Mucosa of stomach (tissue), 1 donor: ENCODE results near the gene ST6GALNAC4.

Experiments used
- H3K27me3 ChIP-seq: one replicate; pipeline ENCODE4 v1.7.0; 2013; ENCODE audit warnings: mild to moderate bottlenecking, low read length; ENCODE audit not compliant: control insufficient read depth, insufficient read depth
- H3K36me3 ChIP-seq: one replicate; pipeline ENCODE4 v1.7.0; 2013; ENCODE audit warnings: low read length; ENCODE audit not compliant: control insufficient read depth, insufficient read depth
- H3K4me1 ChIP-seq: one replicate; pipeline ENCODE4 v1.7.0; 2013; ENCODE audit warnings: mild to moderate bottlenecking, low read length; ENCODE audit not compliant: control insufficient read depth, insufficient read depth
- H3K4me3 ChIP-seq: one replicate; pipeline ENCODE4 v1.7.0; 2013; ENCODE audit warnings: low read length
- H3K9ac ChIP-seq: one replicate; pipeline ENCODE4 v1.7.0; 2013; ENCODE audit warnings: mild to moderate bottlenecking, low read length, moderate library complexity
- H3K9me3 ChIP-seq: one replicate; pipeline ENCODE4 v1.7.0; 2013; ENCODE audit warnings: mild to moderate bottlenecking, low read length, moderate library complexity; ENCODE audit not compliant: control insufficient read depth
- donor health status: Pancreatic carcinoma.

Gene ST6GALNAC4

DNA sequence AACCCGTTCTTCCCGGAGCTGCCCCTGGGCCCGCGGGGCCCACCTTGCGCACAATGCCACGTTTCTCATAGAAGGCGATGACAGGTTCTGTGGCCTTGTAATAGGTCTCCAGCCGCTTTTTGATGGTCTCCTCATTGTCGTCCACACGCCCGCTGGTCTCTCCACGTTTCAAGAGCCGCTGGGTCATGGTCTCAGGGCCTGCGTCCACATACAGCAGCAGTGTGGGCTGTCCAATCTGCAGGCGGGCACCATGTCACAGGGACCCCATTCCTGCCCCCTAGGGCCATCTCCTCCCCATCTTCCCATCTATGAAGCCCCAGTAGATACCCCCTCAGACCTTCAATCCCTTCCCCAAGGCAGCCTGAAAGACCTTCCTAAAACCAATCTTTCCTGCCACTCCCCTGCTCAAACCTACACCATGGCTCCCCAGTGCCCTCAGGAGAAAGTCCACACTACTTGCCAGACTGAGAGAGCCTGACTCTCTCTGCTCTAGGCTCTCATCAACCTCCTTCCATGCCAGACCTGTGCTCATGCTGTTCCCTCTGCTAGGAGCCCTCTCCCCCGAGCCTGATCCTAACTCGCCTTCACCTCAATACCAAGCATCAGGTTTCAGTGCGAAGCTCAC lies 48.5 kb downstream of the ST6GALNAC4 start:
- H3K9ac ChIP-seq: no peak overlapping the region
- no peaks in the 10 kb centered on the region for H3K27me3 ChIP-seq
- H3K9me3 ChIP-seq: no peaks in the 10 kb centered on the region
- no peaks in the 10 kb centered on the region for H3K36me3 ChIP-seq
- no peak overlapping the region for H3K4me3 ChIP-seq
- no peaks in the 10 kb centered on the region for H3K4me1 ChIP-seq

DNA sequence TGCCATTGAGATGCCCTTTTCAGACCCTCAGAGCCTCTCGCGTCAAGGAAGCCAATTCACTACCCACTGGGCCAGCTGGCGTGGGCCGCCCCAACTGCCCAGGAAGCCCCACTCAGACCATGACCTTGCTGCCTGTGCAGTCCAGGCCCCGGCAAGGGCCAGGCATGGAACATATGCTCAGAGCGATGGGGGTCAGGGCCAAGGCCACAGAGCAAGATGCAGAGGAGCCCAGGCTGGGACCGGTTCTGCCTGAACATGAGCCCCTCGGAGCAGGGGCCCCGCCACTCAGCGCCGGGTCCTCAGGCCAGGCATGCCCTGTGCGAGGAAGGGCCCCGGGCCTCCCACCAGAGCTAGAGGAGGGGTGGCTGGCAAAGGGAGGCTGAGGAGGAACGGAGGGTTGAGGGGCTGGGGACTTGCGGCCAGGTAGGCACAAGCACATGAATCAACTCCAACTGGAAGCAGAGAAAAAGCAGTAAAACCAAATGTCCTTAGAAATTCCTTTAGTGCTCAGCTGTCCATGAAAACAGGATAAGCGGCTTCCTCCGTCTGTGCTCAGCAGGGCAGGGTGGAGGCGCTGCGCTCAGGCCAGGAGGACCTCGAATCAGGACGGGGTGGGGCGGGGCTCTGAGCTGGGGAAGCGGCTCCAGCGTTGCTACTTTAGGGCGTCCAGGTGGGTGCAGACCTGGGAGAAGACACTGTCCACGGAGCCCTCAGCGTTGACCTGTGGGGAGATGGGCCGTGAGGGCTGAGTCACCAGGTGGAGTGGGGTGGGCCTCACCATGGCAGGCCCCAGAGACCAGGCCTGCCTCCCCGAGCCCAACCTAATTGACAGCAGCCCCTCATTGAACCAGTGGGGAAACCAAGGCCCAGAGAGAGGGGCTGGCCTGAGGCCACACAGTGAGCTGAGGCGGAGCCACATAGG lies 49.2 kb downstream of the ST6GALNAC4 start:
- H3K36me3 ChIP-seq: no peaks in the 10 kb centered on the region
- no peak overlapping the region for H3K9ac ChIP-seq
- peaks cover 2% of the 10 kb centered on the region for H3K4me1 ChIP-seq
- H3K4me3 ChIP-seq: no peak overlapping the region
- no peaks in the 10 kb centered on the region for H3K9me3 ChIP-seq
- H3K27me3 ChIP-seq: no peaks in the 10 kb centered on the region

DNA sequence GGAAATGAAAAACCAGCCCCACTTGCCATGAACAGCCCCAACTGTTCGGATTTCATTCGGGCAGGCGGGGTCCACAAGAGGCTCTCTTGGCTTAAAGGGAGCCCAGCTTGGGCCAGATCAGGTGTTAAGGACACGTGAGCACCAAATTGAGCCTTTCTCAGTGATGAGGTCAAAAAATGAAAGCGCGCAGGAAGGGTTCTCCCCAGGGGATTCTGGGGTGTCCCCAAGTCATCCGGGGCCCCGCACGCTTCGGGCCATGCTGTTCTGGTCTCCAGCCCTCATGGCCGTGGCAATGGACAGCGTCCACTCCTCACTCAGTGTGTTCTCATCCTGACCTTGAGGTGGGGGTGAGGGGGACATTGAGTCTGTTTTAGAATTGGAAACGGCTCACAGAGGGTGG lies 50.3 kb downstream of the ST6GALNAC4 start:
- Histone ChIP-seq H3K9ac (no peak overlapping the region), H3K4me1 (peaks cover 13% of the 10 kb centered on the region), H3K4me3 (no peak overlapping the region), H3K9me3 (no peaks in the 10 kb centered on the region), H3K36me3 (no peaks in the 10 kb centered on the region), H3K27me3 (no peaks in the 10 kb centered on the region)

DNA sequence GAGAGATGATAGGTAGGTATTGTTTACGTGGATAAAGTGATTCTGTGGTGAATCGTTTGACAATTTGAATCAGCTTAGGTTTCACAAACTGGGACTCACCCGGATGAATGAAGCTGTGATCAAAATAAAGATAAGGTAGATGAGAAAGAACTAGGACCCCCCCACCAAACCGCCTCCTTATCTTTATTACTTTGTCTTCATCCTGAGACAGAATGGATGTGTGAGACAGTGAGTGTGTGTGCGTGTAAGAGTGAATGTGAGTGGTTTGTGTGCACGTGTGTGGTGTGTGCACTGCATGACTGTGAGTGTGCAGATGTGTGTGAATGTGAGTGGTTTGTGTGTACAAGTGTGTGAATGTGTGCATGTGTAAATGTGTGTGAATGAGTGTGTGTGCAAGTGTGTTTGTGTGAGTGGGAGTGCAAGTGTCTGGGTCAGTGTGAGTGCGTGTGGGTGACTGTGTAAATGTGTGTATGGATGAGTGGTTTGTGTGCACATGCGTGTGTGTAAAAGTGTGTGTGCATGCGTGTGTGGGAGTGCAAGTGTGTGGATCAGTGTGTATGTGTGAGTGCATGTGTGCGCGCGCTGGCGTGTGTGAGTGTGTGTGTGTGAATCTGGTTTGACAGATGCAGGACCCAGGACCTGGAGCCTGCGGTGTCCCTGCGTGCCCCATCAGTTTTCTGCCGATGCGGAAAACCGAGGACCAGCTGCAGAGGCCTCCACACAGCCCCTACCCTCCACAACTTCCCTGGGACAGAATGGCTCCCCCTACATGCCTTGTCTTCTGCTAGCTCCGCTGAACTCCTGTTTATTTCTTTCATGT lies 51.0 kb downstream of the ST6GALNAC4 start:
- no peaks in the 10 kb centered on the region for H3K36me3 ChIP-seq
- H3K9ac ChIP-seq: no peak overlapping the region
- peaks cover 17% of the 10 kb centered on the region for H3K4me1 ChIP-seq
- H3K27me3 ChIP-seq: no peaks in the 10 kb centered on the region
- no peaks in the 10 kb centered on the region for H3K9me3 ChIP-seq
- H3K4me3 ChIP-seq: no peak overlapping the region

DNA sequence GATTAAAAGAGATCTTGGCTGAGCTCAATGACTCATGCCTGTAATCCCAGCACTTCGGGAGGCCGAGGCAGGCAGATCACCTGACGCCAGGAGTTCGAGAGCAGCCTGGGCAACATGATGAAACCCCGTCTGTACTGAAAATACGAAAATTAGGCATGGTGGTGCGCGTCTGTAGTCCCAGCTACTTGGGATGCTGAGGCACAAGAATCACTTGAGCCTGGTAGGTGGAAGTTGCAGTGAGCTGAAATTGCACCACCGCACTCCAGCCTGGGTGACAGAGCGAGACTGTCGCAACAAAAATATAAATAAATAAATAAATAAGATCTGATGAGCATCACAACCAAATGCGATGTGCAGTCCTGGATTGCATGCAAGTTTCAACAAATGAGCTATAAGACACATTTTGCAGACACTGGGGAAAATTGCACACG lies 53.6 kb downstream of the ST6GALNAC4 start:
- no peaks in the 10 kb centered on the region for H3K27me3 ChIP-seq
- H3K4me3 ChIP-seq: no peak overlapping the region
- peaks cover 28% of the 10 kb centered on the region for H3K4me1 ChIP-seq
- no peaks in the 10 kb centered on the region for H3K36me3 ChIP-seq
- H3K9ac ChIP-seq: no peak overlapping the region
- no peaks in the 10 kb centered on the region for H3K9me3 ChIP-seq

DNA sequence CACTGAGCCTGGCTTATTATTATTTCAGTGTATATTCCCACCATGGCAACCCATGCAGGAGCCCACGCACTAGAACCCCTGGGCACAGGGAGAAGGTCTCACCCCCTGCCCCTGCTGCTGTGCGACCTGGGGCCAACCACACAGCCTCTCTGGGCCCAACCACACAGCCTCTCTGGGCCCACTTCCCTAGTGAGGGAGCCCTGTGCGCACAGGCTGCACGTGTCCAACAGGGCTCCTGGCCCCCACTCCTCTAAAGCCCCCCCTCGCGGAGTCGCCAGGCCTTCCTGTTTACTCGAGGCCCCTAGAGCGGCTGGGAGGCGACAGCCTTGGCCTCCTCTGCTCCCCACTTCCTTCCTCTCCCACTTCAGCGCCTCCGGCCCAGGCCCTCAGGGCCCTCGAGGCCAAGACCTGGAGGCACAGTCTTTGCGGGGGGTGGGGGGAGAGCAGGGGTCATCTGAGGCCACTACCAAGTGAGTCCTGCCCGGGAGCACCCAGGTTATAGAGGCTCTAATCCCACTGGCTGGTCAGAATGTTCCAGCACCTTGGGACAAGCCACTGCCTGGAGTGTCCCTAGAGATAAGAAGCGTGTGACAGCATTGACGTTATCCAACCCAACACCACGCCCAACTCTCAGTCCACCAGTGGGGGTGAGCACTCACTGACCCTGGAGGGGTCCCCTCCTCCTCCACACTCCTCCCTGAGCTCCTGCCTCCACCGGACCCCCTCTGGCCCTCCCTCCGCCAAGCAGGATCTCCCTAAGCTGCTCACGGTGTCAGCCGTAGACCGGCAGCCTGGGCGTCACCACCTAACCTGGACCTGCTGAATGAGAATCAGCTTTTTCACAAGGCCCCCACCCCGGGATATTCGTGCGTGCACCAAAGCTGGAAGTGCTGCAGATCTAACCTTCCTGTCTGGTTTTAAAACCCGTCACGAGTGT lies 54.5 kb downstream of the ST6GALNAC4 start:
- Histone ChIP-seq H3K4me1 (peaks cover 35% of the 10 kb centered on the region), H3K9me3 (no peaks in the 10 kb centered on the region), H3K36me3 (no peaks in the 10 kb centered on the region), H3K4me3 (no peak overlapping the region), H3K27me3 (no peaks in the 10 kb centered on the region), H3K9ac (peak overlapping the region; percentile 22)

DNA sequence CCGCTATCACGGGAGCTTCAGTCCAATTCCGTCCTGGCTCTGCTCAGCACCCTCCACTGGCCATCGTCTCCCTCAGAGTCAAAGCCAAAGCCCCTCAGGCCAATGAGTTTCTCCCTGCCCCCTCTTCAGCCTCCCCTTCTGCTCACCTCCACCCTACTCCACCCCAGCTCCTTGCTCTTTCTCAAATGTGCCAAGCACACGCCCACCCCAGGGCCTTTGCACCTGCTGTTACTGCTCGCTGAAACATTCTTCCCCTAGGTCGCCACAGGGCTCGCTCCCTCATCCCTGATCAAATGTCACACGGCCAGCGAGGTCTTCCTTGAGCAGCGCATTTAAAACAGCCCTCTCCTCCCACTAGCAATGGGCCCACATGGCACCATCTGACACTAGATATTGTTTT lies 56.1 kb downstream of the ST6GALNAC4 start:
- Histone ChIP-seq H3K4me1 (peaks cover 35% of the 10 kb centered on the region), H3K9me3 (no peaks in the 10 kb centered on the region), H3K27me3 (no peaks in the 10 kb centered on the region), H3K4me3 (no peak overlapping the region), H3K36me3 (no peaks in the 10 kb centered on the region), H3K9ac (no peak overlapping the region)

DNA sequence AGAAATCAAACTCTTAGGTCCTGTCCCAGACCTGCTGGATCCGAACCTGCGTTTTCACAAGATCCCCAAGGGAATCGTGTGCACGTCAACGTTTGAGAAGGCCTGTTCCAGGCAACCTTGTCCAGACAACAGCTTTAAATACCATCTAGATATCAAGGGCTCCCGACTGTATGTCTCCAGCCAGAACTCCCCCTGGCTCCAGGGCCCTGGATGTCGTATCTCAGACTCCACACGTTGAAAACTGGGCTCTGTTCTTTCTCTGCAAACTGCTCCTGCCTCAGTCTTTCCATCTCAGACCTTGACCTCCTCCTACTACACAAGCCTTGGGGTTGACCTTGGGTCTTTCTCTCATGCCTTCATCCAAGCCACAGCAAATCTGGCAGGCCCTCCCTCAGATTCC lies 56.6 kb downstream of the ST6GALNAC4 start:
- no peaks in the 10 kb centered on the region for H3K9me3 ChIP-seq
- H3K36me3 ChIP-seq: no peaks in the 10 kb centered on the region
- H3K27me3 ChIP-seq: no peaks in the 10 kb centered on the region
- H3K4me3 ChIP-seq: no peak overlapping the region
- peaks cover 35% of the 10 kb centered on the region for H3K4me1 ChIP-seq
- H3K9ac ChIP-seq: no peak overlapping the region

DNA sequence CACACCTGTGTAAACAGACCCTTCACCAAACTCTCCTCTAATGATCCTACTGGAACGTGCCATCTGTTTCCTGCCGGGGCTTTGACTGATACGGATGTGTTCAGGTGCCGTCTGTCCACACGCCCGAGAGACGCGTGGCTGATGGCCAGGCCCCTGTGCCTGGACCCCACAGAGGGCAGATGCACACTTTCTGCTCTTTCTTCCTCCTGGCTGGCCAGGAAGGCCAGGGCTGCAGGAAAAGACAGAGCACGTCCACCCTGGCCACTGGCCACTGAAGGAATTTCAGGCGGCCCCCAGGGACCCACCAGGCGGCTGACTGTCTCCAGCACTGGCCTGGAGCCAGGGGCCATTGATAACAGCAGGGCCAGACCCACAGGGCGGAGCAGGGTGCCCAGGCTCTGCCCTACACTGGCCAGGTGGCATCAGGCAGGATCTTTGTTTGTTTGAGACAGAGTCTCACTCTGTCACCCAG lies 58.8 kb downstream of the ST6GALNAC4 start:
- Histone ChIP-seq H3K4me1 (peaks cover 35% of the 10 kb centered on the region), H3K4me3 (no peak overlapping the region), H3K9ac (no peak overlapping the region), H3K27me3 (no peaks in the 10 kb centered on the region), H3K9me3 (no peaks in the 10 kb centered on the region), H3K36me3 (no peaks in the 10 kb centered on the region)
